Endothelial cell of umbilical vein (primary cell): Measurements from ENCODE around the gene CLEC12A. TPM values are rescaled to one million over a fixed set of nuclear protein-coding genes. Genes with fewer than 3 reads are reported as not detected.

Source experiments
- BruUV-seq: library from RNA; stranded (reverse); fragments of 400-500 nt; replicated peaks from 2 replicates; lab custom pipeline; 2021; lab: Mats Ljungman, UMichigan
- CTCF ChIA-PET: fragments of 300-600, 350-600 bp; sonication (Branson Sonifier 250); formaldehyde crosslinking; loops from one replicate; lab custom pipeline; 2021; ENCODE audit warnings: antibody characterized with exemption, inconsistent platforms; lab: Charles Lee
- POLR2A ChIA-PET: fragments of 300-600, 350-600 bp; sonication (Branson Sonifier 250); formaldehyde crosslinking; loops from one replicate; lab custom pipeline; 2021; ENCODE audit warnings: antibody characterized with exemption, inconsistent platforms; lab: Charles Lee
- DNase-seq: peaks from one replicate; pipeline ENCODE4 v3.0.0-alpha.2; 2011; ENCODE audit warnings: low read depth, low spot score
- FAIRE-seq: peaks from 2 replicates; lab custom pipeline; 2011; peaks lifted over from hg19 to GRCh38; lab: Jason Lieb, UNC
- H2AFZ ChIP-seq: 2 replicates; pipeline ENCODE4 v1.6.0; 2012; ENCODE audit warnings: low read depth, low read length, control low read depth, inconsistent platforms
- H3K27ac ChIP-seq: 2 replicates; pipeline ENCODE4 v1.5.1; 2011; ENCODE audit warnings: low read depth, mild to moderate bottlenecking, control low read depth, low read length, moderate library complexity; ENCODE audit not compliant: insufficient read depth
- H3K27me3 ChIP-seq, 2 experiments: 2 replicates each; pipeline versions ENCODE4 v1.6.0 to v1.6.1; 2011; ENCODE audit warnings: low read length in 2 of 2, mixed read lengths in 1 of 2; ENCODE audit not compliant: control insufficient read depth in 2 of 2, insufficient read depth in 2 of 2
- H3K36me3 ChIP-seq, 2 experiments: 2 replicates in 1 of 2; 3 replicates in 1 of 2; pipeline ENCODE4 v1.5.1; 2011; ENCODE audit warnings: low read length in 2 of 2, mild to moderate bottlenecking in 1 of 2, moderate library complexity in 1 of 2; ENCODE audit not compliant: control insufficient read depth in 2 of 2, insufficient read depth in 2 of 2; ENCODE audit errors: extremely low read depth in 1 of 2
- H3K4me1 ChIP-seq: 3 replicates; pipeline ENCODE4 v1.5.1; 2011; ENCODE audit warnings: mild to moderate bottlenecking, low read length; ENCODE audit not compliant: control insufficient read depth, insufficient read depth; ENCODE audit errors: extremely low read depth
- H3K4me2 ChIP-seq: 2 replicates; pipeline ENCODE4 v1.6.1; 2011; ENCODE audit warnings: low read length, control low read depth, mixed read lengths; ENCODE audit not compliant: insufficient read depth
- H3K4me3 ChIP-seq, 3 experiments: fragments of 200-600 bp in 1 of 3; sonication (generic), shearing (Covaris generic) in 1 of 3; replicated peaks in 1 of 3; 2 replicates each; pipeline ENCODE4 v1.5.1; 2011 to 2016; ENCODE audit warnings: control low read depth in 3 of 3, low read length in 3 of 3, mild to moderate bottlenecking in 2 of 3, inconsistent platforms in 1 of 3, low read depth in 1 of 3, moderate library complexity in 1 of 3; ENCODE audit not compliant: insufficient read depth in 1 of 3
- H3K79me2 ChIP-seq: 2 replicates; pipeline ENCODE4 v1.6.0; 2012; ENCODE audit warnings: low read length, inconsistent platforms; ENCODE audit not compliant: control insufficient read depth, insufficient read depth
- H3K9ac ChIP-seq: replicated peaks from 2 replicates; pipeline ENCODE3; 2011; ENCODE audit warnings: low read length, control low read depth; ENCODE audit not compliant: insufficient read depth; ENCODE audit errors: extremely low read depth
- H3K9me1 ChIP-seq: replicated peaks from 3 replicates; pipeline ENCODE4 v1.6.0; 2011; ENCODE audit warnings: mild to moderate bottlenecking, low read length; ENCODE audit not compliant: control insufficient read depth, insufficient read depth; ENCODE audit errors: extremely low read depth
- H3K9me3 ChIP-seq: replicated peaks from 2 replicates; pipeline ENCODE4 v1.5.1; 2012; ENCODE audit warnings: low read length, inconsistent platforms; ENCODE audit not compliant: control insufficient read depth, insufficient read depth
- H4K20me1 ChIP-seq: replicated peaks from 2 replicates; pipeline ENCODE3; 2011; ENCODE audit warnings: mild to moderate bottlenecking, low read length; ENCODE audit not compliant: control insufficient read depth, insufficient read depth; ENCODE audit errors: extremely low read depth
- EZH2 ChIP-seq: IDR thresholded peaks from 2 replicates; pipeline ENCODE4 v1.6.1; 2012; ENCODE audit warnings: borderline replicate concordance, low read depth, mild to moderate bottlenecking, moderate library complexity, low read length, inconsistent platforms; ENCODE audit not compliant: severe bottlenecking
- FOS ChIP-seq: IDR thresholded peaks from 2 replicates; pipeline ENCODE4 v1.6.1; 2011; ENCODE audit warnings: mild to moderate bottlenecking, low read length, moderate library complexity, borderline replicate concordance; ENCODE audit not compliant: insufficient read depth
- JUN ChIP-seq: IDR thresholded peaks from 2 replicates; pipeline ENCODE4 v1.6.1; 2011; ENCODE audit warnings: borderline replicate concordance, low read depth; ENCODE audit not compliant: insufficient read length, insufficient read depth
- MYC ChIP-seq: IDR thresholded peaks from one replicate; pipeline ENCODE4 v1.6.1; 2011; ENCODE audit warnings: mild to moderate bottlenecking, low read depth, low read length
- POLR2A ChIP-seq: IDR thresholded peaks from 2 replicates; pipeline ENCODE4 v1.6.1; 2012; ENCODE audit warnings: low read depth, mild to moderate bottlenecking, control low read depth, low read length
- dilution Hi-C: fragments of 300-500 bp; cut with MboI; formaldehyde crosslinking; loops from one replicate; pipeline ENCODE4 v1.15.0; 2019; ENCODE audit warnings: low sequenced_read_pairs; ENCODE audit not compliant: extremely low pct_ligation_motif_present
- intact Hi-C: fragments of 100-400 bp; cut with micrococcal nuclease; formaldehyde crosslinking; loops from one replicate; pipeline ENCODE4 v1.10.0; 2022
- polyA plus RNA-seq, 4 experiments: library from polyadenylated mRNA; depleted of rRNA in 3 of 4; stranded (reverse) in 3 of 4; unstranded in 1 of 4; fragments of >200 nt; gene quantifications; 2 replicates each; pipeline versions ENCODE4 v1.2.1 to v1.2.3, GENCODE V29; 2011 to 2012; ENCODE audit warnings: missing spikeins in 1 of 4
- total RNA-seq: library from RNA; stranded (reverse); gene quantifications from 2 replicates; pipeline ENCODE4 v1.2.3, GENCODE V29; 2021
- TF ChIP-seq, protein P1 (sequence below): IDR thresholded peaks from 2 replicates; pipeline ENCODE4 v1.6.1; 2011; ENCODE audit not compliant: insufficient read depth, insufficient read length
- TF ChIP-seq, protein P2 (sequence below), 2 donors: IDR thresholded peaks; 1 replicate in 1 of 2; 2 replicates in 1 of 2; pipeline ENCODE4 v1.5.1; 2011; ENCODE audit warnings: low read length in 2 of 2, mild to moderate bottlenecking in 2 of 2, moderate library complexity in 2 of 2, control low read depth in 1 of 2, inconsistent platforms in 1 of 2, low read depth in 1 of 2; ENCODE audit not compliant: insufficient read depth in 1 of 2; ENCODE audit errors: extremely low read depth in 1 of 2

The CLEC12A gene
- total and polyA plus RNA-seq, 2 donors (not counting 3 experiments of a cell fraction or from before 2014, with no cell fraction given): not detected

DNA sequence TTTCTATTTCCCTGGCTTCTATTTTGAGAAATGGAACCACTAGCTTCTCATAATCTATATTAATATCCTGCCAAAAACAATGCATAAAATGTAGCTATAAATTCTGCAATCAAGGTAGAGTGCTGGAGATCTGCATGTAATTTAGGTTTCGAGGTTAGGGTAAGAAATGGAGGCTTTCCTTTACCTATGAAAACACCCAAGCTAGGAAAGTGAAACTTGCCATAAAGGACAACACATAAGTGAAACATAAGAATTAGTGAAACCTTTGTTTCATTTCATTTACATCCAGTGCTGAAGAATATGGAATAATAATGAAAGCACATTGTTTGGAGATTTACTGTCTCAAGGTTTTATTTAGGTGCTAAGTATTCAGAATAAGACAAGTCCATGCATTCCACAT lies 48.8 kb upstream of the CLEC12A start:
- FAIRE-seq (no peak), DNase-seq (no peak)
- H3K4me3 ChIP-seq: no peak overlapping the region
- ChIA-PET CTCF (interaction anchor here (0.9 to 3.7 kb wide), 5 partner anchors 27 to 171 kb away, joined by 3 to 21 read pairs (median 4); no protein-coding TSS in a partner anchor), POLR2A (no interaction called here)
- H3K9me3 ChIP-seq: no peaks in the 10 kb centered on the region
- H4K20me1 ChIP-seq: no peaks in the 10 kb centered on the region
- H3K9ac ChIP-seq: no peak overlapping the region
- TF ChIP-seq, protein P1, sequence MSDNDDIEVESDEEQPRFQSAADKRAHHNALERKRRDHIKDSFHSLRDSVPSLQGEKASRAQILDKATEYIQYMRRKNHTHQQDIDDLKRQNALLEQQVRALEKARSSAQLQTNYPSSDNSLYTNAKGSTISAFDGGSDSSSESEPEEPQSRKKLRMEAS: no peak
- TF ChIP-seq EZH2 (no peak), JUN (no peak), MYC (no peak), FOS (no peak), POLR2A (no peak)
- TF ChIP-seq, protein P2, sequence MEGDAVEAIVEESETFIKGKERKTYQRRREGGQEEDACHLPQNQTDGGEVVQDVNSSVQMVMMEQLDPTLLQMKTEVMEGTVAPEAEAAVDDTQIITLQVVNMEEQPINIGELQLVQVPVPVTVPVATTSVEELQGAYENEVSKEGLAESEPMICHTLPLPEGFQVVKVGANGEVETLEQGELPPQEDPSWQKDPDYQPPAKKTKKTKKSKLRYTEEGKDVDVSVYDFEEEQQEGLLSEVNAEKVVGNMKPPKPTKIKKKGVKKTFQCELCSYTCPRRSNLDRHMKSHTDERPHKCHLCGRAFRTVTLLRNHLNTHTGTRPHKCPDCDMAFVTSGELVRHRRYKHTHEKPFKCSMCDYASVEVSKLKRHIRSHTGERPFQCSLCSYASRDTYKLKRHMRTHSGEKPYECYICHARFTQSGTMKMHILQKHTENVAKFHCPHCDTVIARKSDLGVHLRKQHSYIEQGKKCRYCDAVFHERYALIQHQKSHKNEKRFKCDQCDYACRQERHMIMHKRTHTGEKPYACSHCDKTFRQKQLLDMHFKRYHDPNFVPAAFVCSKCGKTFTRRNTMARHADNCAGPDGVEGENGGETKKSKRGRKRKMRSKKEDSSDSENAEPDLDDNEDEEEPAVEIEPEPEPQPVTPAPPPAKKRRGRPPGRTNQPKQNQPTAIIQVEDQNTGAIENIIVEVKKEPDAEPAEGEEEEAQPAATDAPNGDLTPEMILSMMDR (IDR thresholded peaks at IDR 0.05; ENCODE audit: extremely low read depth in 1 of 2, insufficient read depth in 1 of 2, low read depth in 1 of 2, low read length in 2 of 2): no peak
- no peaks in the 10 kb centered on the region for H3K4me1 ChIP-seq
- dilution Hi-C loops (no loop called here), intact Hi-C loops (no loop called here)
- no peaks in the 10 kb centered on the region for H3K36me3 ChIP-seq
- no peaks in the 10 kb centered on the region for H3K9me1 ChIP-seq
- no peaks in the 10 kb centered on the region for H3K79me2 ChIP-seq
- no peak overlapping the region for H3K27ac ChIP-seq
- no peak overlapping the region for H2AFZ ChIP-seq
- BruUV-seq: no TSS peak
- peaks cover 2 to 9% of the 10 kb centered on the region in 2 experiments for H3K27me3 ChIP-seq
- H3K4me2 ChIP-seq: no peak overlapping the region
